HL-60 (cell line): ENCODE results near the gene KCNJ6.

Source experiments
- TF ChIP-seq, protein P1 (sequence below): IDR thresholded peaks from one replicate; pipeline ENCODE4 v1.5.1; 2011; ENCODE audit warnings: low read length, control low read depth, inconsistent platforms; ENCODE audit not compliant: insufficient read depth
- TF ChIP-seq, protein P2 (sequence below): IDR thresholded peaks from 2 replicates; pipeline ENCODE4 v1.6.1; 2012; ENCODE audit warnings: low read depth; ENCODE audit not compliant: insufficient replicate concordance

DNA sequence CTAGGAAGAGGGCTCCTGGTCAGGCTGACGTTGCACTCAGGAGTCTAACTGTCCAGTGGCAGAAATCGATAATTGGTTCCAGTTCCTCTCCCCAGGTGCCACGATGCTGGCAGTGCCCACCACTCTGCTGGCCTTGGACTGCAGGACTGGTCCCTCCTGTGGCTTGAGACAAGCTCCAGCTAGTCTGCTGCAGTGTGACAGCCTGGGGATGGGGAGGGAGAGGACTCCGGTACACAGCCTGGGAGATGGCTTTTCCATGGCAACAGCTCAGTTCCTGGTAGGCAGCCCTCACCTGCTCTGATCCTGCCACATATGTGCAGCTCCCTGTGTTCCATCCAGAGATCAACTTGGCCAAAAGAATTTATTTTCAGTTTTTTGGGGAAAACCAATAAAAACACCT lies 239.3 kb downstream of the KCNJ6 start:
- TF ChIP-seq, protein P1, sequence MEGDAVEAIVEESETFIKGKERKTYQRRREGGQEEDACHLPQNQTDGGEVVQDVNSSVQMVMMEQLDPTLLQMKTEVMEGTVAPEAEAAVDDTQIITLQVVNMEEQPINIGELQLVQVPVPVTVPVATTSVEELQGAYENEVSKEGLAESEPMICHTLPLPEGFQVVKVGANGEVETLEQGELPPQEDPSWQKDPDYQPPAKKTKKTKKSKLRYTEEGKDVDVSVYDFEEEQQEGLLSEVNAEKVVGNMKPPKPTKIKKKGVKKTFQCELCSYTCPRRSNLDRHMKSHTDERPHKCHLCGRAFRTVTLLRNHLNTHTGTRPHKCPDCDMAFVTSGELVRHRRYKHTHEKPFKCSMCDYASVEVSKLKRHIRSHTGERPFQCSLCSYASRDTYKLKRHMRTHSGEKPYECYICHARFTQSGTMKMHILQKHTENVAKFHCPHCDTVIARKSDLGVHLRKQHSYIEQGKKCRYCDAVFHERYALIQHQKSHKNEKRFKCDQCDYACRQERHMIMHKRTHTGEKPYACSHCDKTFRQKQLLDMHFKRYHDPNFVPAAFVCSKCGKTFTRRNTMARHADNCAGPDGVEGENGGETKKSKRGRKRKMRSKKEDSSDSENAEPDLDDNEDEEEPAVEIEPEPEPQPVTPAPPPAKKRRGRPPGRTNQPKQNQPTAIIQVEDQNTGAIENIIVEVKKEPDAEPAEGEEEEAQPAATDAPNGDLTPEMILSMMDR, result no peak
- TF ChIP-seq, protein P2, sequence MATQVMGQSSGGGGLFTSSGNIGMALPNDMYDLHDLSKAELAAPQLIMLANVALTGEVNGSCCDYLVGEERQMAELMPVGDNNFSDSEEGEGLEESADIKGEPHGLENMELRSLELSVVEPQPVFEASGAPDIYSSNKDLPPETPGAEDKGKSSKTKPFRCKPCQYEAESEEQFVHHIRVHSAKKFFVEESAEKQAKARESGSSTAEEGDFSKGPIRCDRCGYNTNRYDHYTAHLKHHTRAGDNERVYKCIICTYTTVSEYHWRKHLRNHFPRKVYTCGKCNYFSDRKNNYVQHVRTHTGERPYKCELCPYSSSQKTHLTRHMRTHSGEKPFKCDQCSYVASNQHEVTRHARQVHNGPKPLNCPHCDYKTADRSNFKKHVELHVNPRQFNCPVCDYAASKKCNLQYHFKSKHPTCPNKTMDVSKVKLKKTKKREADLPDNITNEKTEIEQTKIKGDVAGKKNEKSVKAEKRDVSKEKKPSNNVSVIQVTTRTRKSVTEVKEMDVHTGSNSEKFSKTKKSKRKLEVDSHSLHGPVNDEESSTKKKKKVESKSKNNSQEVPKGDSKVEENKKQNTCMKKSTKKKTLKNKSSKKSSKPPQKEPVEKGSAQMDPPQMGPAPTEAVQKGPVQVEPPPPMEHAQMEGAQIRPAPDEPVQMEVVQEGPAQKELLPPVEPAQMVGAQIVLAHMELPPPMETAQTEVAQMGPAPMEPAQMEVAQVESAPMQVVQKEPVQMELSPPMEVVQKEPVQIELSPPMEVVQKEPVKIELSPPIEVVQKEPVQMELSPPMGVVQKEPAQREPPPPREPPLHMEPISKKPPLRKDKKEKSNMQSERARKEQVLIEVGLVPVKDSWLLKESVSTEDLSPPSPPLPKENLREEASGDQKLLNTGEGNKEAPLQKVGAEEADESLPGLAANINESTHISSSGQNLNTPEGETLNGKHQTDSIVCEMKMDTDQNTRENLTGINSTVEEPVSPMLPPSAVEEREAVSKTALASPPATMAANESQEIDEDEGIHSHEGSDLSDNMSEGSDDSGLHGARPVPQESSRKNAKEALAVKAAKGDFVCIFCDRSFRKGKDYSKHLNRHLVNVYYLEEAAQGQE, result no peak
